Measurements from ENCODE around the gene IRF4.
"Not testable (repeated sequence)": the region's sequence is repeated elsewhere in the genome, so short reads cannot be mapped to it uniquely, and the experiment has no call there.

- TF ChIP-seq, protein P1, sequence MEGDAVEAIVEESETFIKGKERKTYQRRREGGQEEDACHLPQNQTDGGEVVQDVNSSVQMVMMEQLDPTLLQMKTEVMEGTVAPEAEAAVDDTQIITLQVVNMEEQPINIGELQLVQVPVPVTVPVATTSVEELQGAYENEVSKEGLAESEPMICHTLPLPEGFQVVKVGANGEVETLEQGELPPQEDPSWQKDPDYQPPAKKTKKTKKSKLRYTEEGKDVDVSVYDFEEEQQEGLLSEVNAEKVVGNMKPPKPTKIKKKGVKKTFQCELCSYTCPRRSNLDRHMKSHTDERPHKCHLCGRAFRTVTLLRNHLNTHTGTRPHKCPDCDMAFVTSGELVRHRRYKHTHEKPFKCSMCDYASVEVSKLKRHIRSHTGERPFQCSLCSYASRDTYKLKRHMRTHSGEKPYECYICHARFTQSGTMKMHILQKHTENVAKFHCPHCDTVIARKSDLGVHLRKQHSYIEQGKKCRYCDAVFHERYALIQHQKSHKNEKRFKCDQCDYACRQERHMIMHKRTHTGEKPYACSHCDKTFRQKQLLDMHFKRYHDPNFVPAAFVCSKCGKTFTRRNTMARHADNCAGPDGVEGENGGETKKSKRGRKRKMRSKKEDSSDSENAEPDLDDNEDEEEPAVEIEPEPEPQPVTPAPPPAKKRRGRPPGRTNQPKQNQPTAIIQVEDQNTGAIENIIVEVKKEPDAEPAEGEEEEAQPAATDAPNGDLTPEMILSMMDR (tag by site-specific recombination; IDR thresholded peaks at IDR 0.05) = not testable (repeated sequence)
- not testable (repeated sequence) for TF ChIP-seq ZNF521 (tag by site-specific recombination; IDR thresholded peaks at IDR 0.05); SALL2 (tag by site-specific recombination; IDR thresholded peaks at IDR 0.05; ENCODE audit: borderline replicate concordance); REPIN1 (tag by site-specific recombination; IDR thresholded peaks at IDR 0.05; ENCODE audit: low read depth); ZFHX2 (tag by site-specific recombination; conservative IDR thresholded peaks at IDR 0.05); ZBTB21 (tag by site-specific recombination; IDR thresholded peaks at IDR 0.05); ZNF596 (tag by site-specific recombination; IDR thresholded peaks at IDR 0.05)
- TF ChIP-seq, protein P2, sequence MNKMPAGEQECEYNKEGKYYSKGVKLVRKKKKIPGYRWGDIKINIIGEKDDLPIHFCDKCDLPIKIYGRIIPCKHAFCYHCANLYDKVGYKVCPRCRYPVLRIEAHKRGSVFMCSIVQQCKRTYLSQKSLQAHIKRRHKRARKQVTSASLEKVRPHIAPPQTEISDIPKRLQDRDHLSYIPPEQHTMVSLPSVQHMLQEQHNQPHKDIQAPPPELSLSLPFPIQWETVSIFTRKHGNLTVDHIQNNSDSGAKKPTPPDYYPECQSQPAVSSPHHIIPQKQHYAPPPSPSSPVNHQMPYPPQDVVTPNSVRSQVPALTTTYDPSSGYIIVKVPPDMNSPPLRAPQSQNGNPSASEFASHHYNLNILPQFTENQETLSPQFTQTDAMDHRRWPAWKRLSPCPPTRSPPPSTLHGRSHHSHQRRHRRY (tag by site-specific recombination; IDR thresholded peaks at IDR 0.05) = not testable (repeated sequence)
Measured at GRCh38 chr6:377641-378020, 13.9 kb upstream of the IRF4 start.
